Colon (tissue), 2 donors: ENCODE measurements around the gene RREB1.

Experiments used
- FAIRE-seq: peaks from 2 replicates; lab custom pipeline; 2012; peaks lifted over from hg19 to GRCh38; lab: Jason Lieb, UNC
- donor health status: control.
- donor health status: control.

Gene RREB1

GRCh38 chr6:7100753-7101081 is 7.0 kb upstream of the RREB1 start:
- FAIRE-seq: no peak

GRCh38 chr6:7101290-7101689 is 6.5 kb upstream of the RREB1 start:
- FAIRE-seq: no peak

GRCh38 chr6:7104752-7105151 is 3.0 kb upstream of the RREB1 start:
- FAIRE-seq: no peak

GRCh38 chr6:7106215-7106751 is 1.5 kb upstream of the RREB1 start:
- FAIRE-seq: no peak

GRCh38 chr6:7106752-7107577 is 796 bp upstream of the RREB1 start:
- no peak for FAIRE-seq

- no peak for FAIRE-seq
Observed at GRCh38 chr6:7108196-7108963, 619 bp downstream of the RREB1 start.

GRCh38 chr6:7108964-7109836 is 1.4 kb downstream of the RREB1 start:
- FAIRE-seq: no peak

- no peak for FAIRE-seq
Observed at GRCh38 chr6:7110092-7110792, 2.5 kb downstream of the RREB1 start.

- FAIRE-seq: no peak
Observed at GRCh38 chr6:7111095-7111690, 3.4 kb downstream of the RREB1 start.

GRCh38 chr6:7112171-7112570 is 4.4 kb downstream of the RREB1 start:
- FAIRE-seq: no peak

- FAIRE-seq: no peak
Observed at GRCh38 chr6:7112741-7113313, 5.1 kb downstream of the RREB1 start.

GRCh38 chr6:7114744-7115458 is 7.1 kb downstream of the RREB1 start:
- FAIRE-seq: no peak

GRCh38 chr6:7115543-7116231 is 7.9 kb downstream of the RREB1 start:
- no peak for FAIRE-seq

GRCh38 chr6:7119272-7119801 is 11.6 kb downstream of the RREB1 start:
- FAIRE-seq: no peak

- no peak for FAIRE-seq
Observed at GRCh38 chr6:7121700-7122241, 14.0 kb downstream of the RREB1 start.

- FAIRE-seq: no peak
Observed at GRCh38 chr6:7122684-7123083, 14.9 kb downstream of the RREB1 start.

GRCh38 chr6:7124114-7124513 is 16.4 kb downstream of the RREB1 start:
- FAIRE-seq: no peak

- no peak for FAIRE-seq
Observed at GRCh38 chr6:7124636-7125035, 16.9 kb downstream of the RREB1 start.

GRCh38 chr6:7125290-7125689 is 17.5 kb downstream of the RREB1 start:
- FAIRE-seq: no peak
